HL-60/S4 treated with phorbol 12-myristate 13-acetate at 8.2 ng/mL for 4 days and 3 days (cell line): ENCODE measurements around the gene LCE1B.

ENCODE experiments used
- in situ Hi-C: fragments of 300-500 bp; cut with MboI; formaldehyde crosslinking; loops from 2 replicates; pipeline ENCODE4 v1.15.0; 2022; ENCODE audit warnings: low sequenced_read_pairs

The LCE1B gene, protein sequence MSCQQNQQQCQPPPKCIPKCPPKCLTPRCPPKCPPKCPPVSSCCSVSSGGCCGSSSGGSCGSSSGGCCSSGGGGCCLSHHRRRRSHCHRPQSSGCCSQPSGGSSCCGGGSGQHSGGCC

GRCh38 chr1:152811671-152812070 is at the start of gene LCE1B:
LCE1B (plus strand) TSS chr1:152811971; CDS start chr1:152812447, 476 bp downstream.
- in situ Hi-C loops = no loop called here

DNA sequence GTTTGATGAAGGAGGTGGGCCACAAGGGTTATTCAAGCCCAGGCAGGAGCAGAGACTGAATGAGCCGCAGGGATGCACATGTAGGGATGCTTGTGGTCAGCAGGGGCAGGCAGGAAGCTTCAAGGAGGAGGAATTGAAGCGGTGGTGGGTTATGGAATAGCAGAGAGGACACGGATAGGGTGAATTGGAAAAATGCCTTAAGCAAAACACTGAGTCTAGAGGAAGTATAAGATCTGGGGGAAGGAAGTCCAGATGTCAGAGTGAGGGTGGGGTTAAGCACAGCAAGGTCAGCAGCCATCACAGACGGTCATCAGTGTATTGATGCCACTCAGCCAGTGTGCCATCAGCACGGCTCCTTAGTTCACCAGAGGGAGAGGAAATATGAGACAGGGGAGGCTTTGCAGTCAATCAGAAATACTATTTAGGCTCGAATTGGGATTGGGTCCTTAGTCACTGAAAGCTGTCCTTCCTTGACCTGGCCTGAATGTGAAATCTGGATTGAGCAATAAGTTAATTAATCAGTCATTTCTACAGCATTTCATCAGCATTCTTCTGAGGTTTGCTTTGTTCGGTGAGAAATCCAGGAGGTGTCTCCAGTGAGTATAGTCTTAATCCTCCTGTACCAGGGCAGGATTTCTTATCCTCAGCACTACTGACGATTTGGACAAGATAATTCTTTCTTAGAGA is 42.8 kb upstream of the LCE1B start:
- in situ Hi-C loops = no loop called here

- in situ Hi-C loops = no loop called here
Observed at GRCh38 chr1:152770411-152770810, 41.4 kb upstream of the LCE1B start.

DNA sequence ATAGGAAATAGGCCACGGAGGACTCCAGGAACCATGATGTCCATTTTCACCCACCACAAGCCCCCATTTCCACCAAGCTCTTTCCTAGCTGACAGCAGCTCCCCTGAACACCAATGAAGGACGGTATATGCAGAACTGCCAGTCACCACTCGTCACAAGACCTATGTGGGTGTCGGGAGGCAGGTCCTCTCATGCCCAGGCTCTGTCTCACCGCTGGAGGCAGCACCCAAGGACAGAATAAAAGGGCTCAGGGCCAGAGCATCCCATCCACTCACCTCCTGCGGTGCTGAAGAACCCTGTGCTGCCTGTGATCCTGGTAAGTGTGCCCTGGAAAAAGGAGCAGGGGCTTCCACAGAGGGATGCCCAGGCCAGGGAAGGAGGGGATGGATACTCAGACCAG is 36.9 kb upstream of the LCE1B start, which contains the start of gene LCE1F:
TSS of gene LCE1F (plus strand) at position 266 of the 400 bp plus-strand sequence. CDS start 1,232 bp downstream, outside the sequence.
- in situ Hi-C loops = no loop called here

GRCh38 chr1:152776361-152776760 is 35.4 kb upstream of the LCE1B start:
- in situ Hi-C loops = no loop called here

DNA sequence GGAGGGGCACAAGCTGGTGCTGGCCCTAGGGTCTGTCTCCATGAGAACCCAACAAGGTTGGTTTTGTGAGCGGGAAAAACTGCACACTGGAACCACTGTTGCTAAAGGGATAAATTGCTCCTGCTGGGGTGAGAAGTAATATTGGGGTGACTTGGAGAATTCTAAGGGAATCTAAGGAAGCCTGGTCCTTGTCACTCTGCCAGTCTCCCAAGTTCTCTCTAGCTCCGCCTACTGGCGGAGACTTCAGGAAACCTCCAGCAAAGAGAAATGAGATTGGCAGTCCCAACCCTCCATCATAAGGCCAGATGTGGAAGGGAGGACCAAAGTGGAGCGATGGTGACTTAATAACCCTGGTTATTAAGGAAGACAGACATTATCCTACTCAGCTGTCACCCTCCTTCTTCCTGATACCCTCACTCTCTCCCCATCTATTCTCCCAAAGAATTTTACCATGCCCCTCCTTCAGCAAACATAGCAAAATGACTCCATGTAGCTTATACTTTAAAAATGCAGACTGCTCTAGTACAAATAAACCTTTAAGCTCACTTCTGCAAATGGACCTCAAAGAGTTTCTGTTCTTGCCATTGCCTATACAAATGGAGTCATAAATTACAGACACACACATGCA is 34.1 kb upstream of the LCE1B start:
- in situ Hi-C loops = no loop called here

- in situ Hi-C loops = no loop called here
Observed at GRCh38 chr1:152783095-152783494, 28.7 kb upstream of the LCE1B start.

DNA sequence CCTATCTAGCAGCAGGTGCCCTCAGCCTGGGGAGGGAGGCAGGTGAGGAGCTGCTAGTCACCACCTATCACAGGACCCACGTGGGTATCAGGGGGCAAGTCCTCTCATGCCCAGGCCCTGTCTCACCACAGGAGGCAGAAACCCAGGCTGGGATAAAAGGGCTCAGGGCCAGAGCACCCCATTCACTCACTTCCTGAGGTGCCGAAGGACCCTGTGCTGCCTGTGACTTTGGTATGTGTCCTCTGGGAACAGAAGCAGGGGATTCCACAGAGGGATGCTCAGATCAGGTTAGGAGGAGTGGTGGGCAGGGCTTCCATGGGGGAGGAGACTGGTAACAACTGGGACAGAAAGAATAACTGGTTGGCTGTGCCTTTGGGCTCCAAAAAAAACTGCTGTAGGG is 25.7 kb upstream of the LCE1B start, which contains the start of gene LCE1E:
TSS of gene LCE1E (plus strand) at position 181 of the 400 bp plus-strand sequence. CDS start 1,043 bp downstream, outside the sequence.
- in situ Hi-C loops = no loop called here

DNA sequence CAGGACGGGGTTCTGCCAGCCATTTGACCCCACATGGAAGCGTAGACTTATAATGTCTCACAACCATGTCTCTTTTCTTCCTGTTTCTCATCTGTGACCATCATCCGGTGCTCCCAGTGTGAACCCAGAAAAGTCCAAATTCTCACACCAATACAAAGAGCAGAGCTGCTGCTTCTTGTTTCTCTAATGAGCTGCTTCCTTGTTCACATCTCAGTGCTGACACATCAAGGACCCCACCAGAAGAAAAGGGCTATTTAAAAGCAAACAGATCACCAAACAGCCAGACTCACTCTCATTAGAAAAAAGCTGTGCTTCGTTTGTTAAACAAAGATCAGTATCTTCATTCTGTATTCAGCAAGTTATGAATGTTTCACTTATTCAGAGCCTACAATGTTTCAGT is 16.1 kb upstream of the LCE1B start:
- in situ Hi-C loops = no loop called here

GRCh38 chr1:152796421-152796820 is 15.3 kb upstream of the LCE1B start, which contains the start of gene LCE1D:
LCE1D (plus strand) TSS chr1:152796721; CDS start chr1:152797795, 1,074 bp downstream.
- in situ Hi-C loops = no loop called here

DNA sequence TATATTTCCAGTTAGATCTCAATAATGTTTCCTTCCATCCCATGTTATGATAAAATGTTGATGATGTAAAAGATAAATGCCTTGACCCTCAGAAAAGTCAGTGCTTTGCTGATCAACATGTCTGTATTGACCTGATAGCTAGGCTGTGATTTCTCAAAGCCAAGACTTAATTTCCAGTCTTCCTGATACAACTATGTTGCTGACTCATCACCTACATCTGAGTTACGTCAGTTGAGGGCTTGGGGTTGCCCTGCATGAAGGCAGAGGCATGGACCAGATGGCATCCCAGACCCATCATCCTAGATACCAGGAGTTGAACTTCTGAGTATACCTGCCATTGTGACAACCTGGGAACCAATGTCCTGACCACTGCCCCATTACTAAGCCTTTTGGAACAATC is 10.4 kb upstream of the LCE1B start:
- in situ Hi-C loops = no loop called here

DNA sequence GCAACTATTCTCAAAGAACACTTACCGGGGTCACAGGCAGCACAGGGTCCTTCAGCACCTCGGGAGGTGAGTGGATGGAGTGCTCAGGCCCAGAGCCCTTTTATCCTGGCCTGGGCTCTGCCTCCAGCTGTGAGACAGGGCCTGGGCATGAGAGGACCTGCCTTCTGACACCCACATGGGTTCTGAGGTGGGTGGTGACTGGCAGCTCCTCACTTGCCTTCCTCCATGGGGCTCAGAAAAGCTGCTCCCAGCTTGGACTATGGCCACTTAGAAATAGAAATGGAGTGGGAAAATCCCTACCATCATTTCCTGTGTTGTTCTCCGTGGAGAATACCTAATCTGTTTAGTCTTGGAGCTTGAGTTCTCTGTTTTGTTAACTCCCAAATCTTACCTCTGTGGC is 5.2 kb upstream of the LCE1B start, which contains the start of gene LCE1C:
TSS of gene LCE1C (minus strand) at position 76 of the 400 bp plus-strand sequence. CDS start 1,173 bp downstream, outside the sequence.
- in situ Hi-C loops = no loop called here

DNA sequence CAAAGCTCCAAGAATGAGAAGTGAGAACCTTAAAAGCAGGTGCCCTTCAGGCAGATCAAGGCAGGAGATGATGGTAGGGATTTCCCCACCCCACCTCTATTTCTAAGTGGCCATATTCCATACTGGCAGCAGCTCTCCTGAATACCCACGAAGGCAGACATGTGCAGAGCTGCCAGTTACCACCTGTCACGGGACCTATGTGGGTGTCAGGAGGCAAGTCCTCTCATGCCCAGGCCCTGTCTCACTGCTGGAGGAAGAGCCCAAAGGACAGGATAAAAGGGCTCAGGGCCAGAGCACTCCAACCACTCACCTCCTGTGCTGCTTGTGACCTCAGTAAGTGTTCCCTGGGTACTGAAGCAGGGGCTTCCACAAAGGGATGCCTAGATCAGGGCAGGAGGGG is 721 bp upstream of the LCE1B start:
- in situ Hi-C loops = no loop called here

DNA sequence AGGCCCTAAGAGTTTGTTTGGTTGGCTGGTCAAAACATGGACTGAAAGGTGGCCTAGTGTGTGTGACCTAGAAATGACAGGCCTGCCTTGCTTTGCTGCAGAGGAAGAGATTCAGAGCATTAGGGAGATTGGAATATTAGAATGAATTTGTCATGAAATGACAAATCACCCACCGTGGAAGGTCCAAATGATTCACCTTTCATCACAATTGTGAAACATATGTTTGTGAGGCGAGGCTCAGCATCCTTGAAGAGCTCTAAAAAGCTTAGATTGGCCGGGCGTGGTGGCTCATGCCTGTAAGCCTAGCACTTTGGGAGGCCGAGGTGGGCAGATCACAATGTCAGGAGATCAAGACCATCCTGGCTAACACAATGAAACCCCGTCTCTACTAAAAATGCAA is 5.5 kb downstream of the LCE1B start:
- in situ Hi-C loops = no loop called here

GRCh38 chr1:152823294-152823693 is 11.5 kb downstream of the LCE1B start:
- in situ Hi-C loops = no loop called here

DNA sequence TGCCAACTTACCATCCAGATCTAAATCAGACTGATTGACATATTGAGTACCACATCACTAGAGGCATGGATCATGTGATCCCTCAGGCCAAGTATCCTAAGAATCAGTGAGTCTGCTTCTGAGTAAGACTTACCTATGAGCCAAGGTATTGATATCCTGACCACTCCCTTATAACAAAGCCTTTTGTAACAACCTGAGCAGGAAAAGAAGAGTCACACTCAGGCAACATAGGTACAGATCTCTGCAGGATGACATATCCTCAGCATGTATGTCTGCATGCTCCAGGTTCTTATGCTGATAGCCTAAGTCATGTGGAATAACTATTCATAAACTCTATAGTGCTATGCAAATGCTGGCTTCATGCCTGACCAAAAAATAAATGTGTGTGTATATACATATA is 13.2 kb downstream of the LCE1B start:
- in situ Hi-C loops = no loop called here

- in situ Hi-C loops = no loop called here
Observed at GRCh38 chr1:152827173-152827572, 15.4 kb downstream of the LCE1B start, which contains the start of gene LCE1A. LCE1A (plus strand) TSS chr1:152827473; CDS start chr1:152827473, 0 bp downstream.

GRCh38 chr1:152836870-152837269 is 25.1 kb downstream of the LCE1B start:
- in situ Hi-C loops = no loop called here

DNA sequence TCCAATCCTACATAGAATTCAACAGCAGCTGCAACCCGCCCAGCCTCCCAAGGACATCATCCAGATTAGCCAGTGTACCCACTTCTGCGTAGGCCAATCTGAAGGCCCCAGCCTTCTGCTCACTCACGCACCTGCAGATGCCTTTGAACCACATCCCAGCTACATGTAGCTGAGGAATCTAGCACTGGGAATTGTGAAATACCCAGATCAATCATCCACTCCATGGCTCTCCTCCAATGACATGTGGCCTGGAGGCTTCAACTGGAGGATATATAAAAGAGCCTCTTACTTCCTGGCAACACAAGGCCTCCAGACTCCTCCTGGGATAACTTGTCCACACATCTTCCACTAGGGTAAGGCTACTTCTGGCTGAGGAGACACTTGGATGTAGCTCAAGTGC is 30.8 kb downstream of the LCE1B start, which contains the start of gene LCE6A:
TSS of gene LCE6A (plus strand) at position 301 of the 400 bp plus-strand sequence. CDS start 665 bp downstream, outside the sequence.
- in situ Hi-C loops = no loop called here

- in situ Hi-C loops = no loop called here
Observed at GRCh38 chr1:152855661-152856060, 43.9 kb downstream of the LCE1B start.

- in situ Hi-C loops = no loop called here
Observed at GRCh38 chr1:152858062-152858461, 46.3 kb downstream of the LCE1B start.

GRCh38 chr1:152859696-152860095 is 47.9 kb downstream of the LCE1B start, which contains the start of gene LCE7A:
LCE7A (plus strand) TSS chr1:152859996; CDS start chr1:152860698, 702 bp downstream.
- in situ Hi-C loops = no loop called here
